HCT116 (cell line): Measurements from ENCODE around the gene ESRRA. TPM values are rescaled to one million over a fixed set of nuclear protein-coding genes. Genes with fewer than 3 reads are reported as not detected.

ENCODE experiments used
- ATAC-seq: fragments of 200-7000 bp; cut with Tn5 transposase; 2 replicates; pipeline ENCODE4 v1.9.1; 2020; ENCODE audit warnings: mild to moderate bottlenecking, moderate library complexity
- BruUV-seq: library from RNA; stranded (reverse); fragments of 400-500 nt; replicated peaks from 2 replicates; lab custom pipeline; 2021; lab: Mats Ljungman, UMichigan
- CTCF ChIA-PET: fragments of 300-600 bp; sonication (Branson Sonifier 250); formaldehyde crosslinking; loops from one replicate; lab custom pipeline; 2021; ENCODE audit warnings: antibody characterized with exemption; lab: Charles Lee
- POLR2A ChIA-PET: fragments of 300-600, 350-600 bp; sonication (Branson Sonifier 250); formaldehyde crosslinking; loops from one replicate; lab custom pipeline; 2021; ENCODE audit warnings: antibody characterized with exemption; lab: Charles Lee
- RAD21 ChIA-PET, 2 experiments: fragments of 300-600 bp; sonication (Branson Sonifier 250); formaldehyde crosslinking; loops; one replicate each; lab custom pipeline; 2023; ENCODE audit warnings: low total read pairs in 2 of 2; ENCODE audit not compliant: uncharacterized antibody in 2 of 2, unreplicated experiment in 2 of 2, low non-redundant PET in 1 of 2; lab: Charles Lee
- DNase-seq: peaks from one replicate; pipeline ENCODE4 v3.0.0-alpha.2; 2010; ENCODE audit warnings: low read depth, low spot score
- H2AFZ ChIP-seq: fragments of 200-600 bp; shearing (Covaris generic), sonication (generic); 2 replicates; pipeline ENCODE4 v1.6.1; 2017; ENCODE audit warnings: low read depth, mixed run types, mixed read lengths, antibody characterized with exemption, low read length; ENCODE audit not compliant: poor library complexity, severe bottlenecking
- H3K27ac ChIP-seq: 2 replicates; pipeline ENCODE4 v1.5.1; 2012; ENCODE audit warnings: low read depth, low read length
- H3K27me3 ChIP-seq: fragments of 200-600 bp; sonication (generic); 2 replicates; pipeline ENCODE4 v1.6.1; 2016; ENCODE audit warnings: mixed run types, low read length, mixed read lengths; ENCODE audit not compliant: insufficient read depth
- H3K36me3 ChIP-seq, 2 experiments: fragments of 200-500 bp in 1 of 2; fragments of 200-600 bp in 1 of 2; sonication (Bioruptor generic) in 1 of 2; sonication (generic) in 1 of 2; 2 replicates each; pipeline versions ENCODE4 v1.5.1 to v1.6.1; 2014 to 2016; ENCODE audit warnings: low read length in 2 of 2, inconsistent platforms in 1 of 2, mixed read lengths in 1 of 2, mixed run types in 1 of 2; ENCODE audit not compliant: insufficient read depth in 2 of 2, control insufficient read depth in 1 of 2
- H3K4me1 ChIP-seq, 2 experiments: fragments of 200-600 bp in 1 of 2; sonication (generic) in 1 of 2; 2 replicates each; pipeline versions ENCODE4 v1.5.1 to v1.6.1; 2012 to 2017; ENCODE audit warnings: low read length in 2 of 2, inconsistent platforms in 1 of 2, mild to moderate bottlenecking in 1 of 2, mixed read lengths in 1 of 2, mixed run types in 1 of 2, moderate library complexity in 1 of 2; ENCODE audit not compliant: insufficient read depth in 2 of 2, control insufficient read depth in 1 of 2
- H3K4me2 ChIP-seq: fragments of 200-600 bp; sonication (generic); 2 replicates; pipeline ENCODE4 v1.6.1; 2017; ENCODE audit warnings: mixed run types, low read length, mixed read lengths
- H3K4me3 ChIP-seq, 2 experiments: fragments of 200-600 bp in 1 of 2; sonication (generic) in 1 of 2; replicated peaks in 1 of 2; 2 replicates each; pipeline ENCODE4 v1.5.1; 2011 to 2016; ENCODE audit warnings: low read length in 2 of 2, control low read depth in 1 of 2, low read depth in 1 of 2, mild to moderate bottlenecking in 1 of 2, mixed read lengths in 1 of 2, mixed run types in 1 of 2
- H3K79me2 ChIP-seq: fragments of 200-600 bp; sonication (generic); 2 replicates; pipeline ENCODE4 v1.6.1; 2017; ENCODE audit warnings: mild to moderate bottlenecking, mixed run types, low read length, moderate library complexity, mixed read lengths; ENCODE audit not compliant: insufficient read depth
- H3K9ac ChIP-seq: fragments of 200-600 bp; sonication (generic); 2 replicates; pipeline ENCODE4 v1.6.1; 2016; ENCODE audit warnings: low read length, mixed read lengths
- H3K9me2 ChIP-seq: fragments of 200-600 bp; sonication (generic), shearing (Covaris generic); 2 replicates; pipeline ENCODE4 v1.6.1; 2017; ENCODE audit warnings: mixed run types, mild to moderate bottlenecking, moderate library complexity; ENCODE audit not compliant: insufficient read depth
- H3K9me3 ChIP-seq, 2 experiments: fragments of 200-500 bp in 1 of 2; fragments of 200-600 bp in 1 of 2; sonication (Bioruptor generic) in 1 of 2; sonication (generic) in 1 of 2; 2 replicates each; pipeline ENCODE4 v1.6.1; 2014 to 2017; ENCODE audit warnings: low read length in 2 of 2, mixed read lengths in 2 of 2, inconsistent platforms in 1 of 2, low read depth in 1 of 2, mild to moderate bottlenecking in 1 of 2, mixed run types in 1 of 2, moderate library complexity in 1 of 2; ENCODE audit not compliant: control insufficient read depth in 1 of 2, insufficient read depth in 1 of 2
- H4K20me1 ChIP-seq: fragments of 200-600 bp; sonication (generic), shearing (Covaris generic); 2 replicates; pipeline ENCODE4 v1.6.1; 2017; ENCODE audit warnings: mixed run types, mild to moderate bottlenecking, moderate library complexity; ENCODE audit not compliant: insufficient read depth
- POLR2AphosphoS5 ChIP-seq: IDR thresholded peaks from 2 replicates; pipeline ENCODE4 v1.6.1; 2011; ENCODE audit warnings: mild to moderate bottlenecking, low read depth, low read length, moderate library complexity
- RAD21 ChIP-seq: IDR thresholded peaks from 2 replicates; pipeline ENCODE4 v1.6.1; 2012; ENCODE audit warnings: low read depth, mild to moderate bottlenecking
- SIN3A ChIP-seq: IDR thresholded peaks from 2 replicates; pipeline ENCODE4 v1.6.1; 2012; ENCODE audit warnings: low read depth
- TCF7L2 ChIP-seq: IDR thresholded peaks from 2 replicates; pipeline ENCODE4 v1.7.0; 2011; ENCODE audit warnings: borderline replicate concordance, inconsistent platforms; ENCODE audit not compliant: insufficient read depth, insufficient read length; ENCODE audit errors: extremely low read depth
- YY1 ChIP-seq: IDR thresholded peaks from 2 replicates; pipeline ENCODE4 v1.6.1; 2011; ENCODE audit warnings: low read length, low read depth, moderate library complexity, mild to moderate bottlenecking; ENCODE audit not compliant: insufficient replicate concordance; ENCODE audit errors: extremely low read depth
- intact Hi-C: fragments of 100-400 bp; cut with micrococcal nuclease; formaldehyde crosslinking; loops from 2 replicates; pipeline ENCODE4 v1.10.0; 2022
- total RNA-seq: library from RNA; stranded (reverse); gene quantifications from one replicate; pipeline ENCODE4 v1.2.1, GENCODE V29; 2021; ENCODE audit not compliant: unreplicated experiment
- TF ChIP-seq, protein P1 (sequence below): IDR thresholded peaks from 2 replicates; pipeline ENCODE4 v1.6.1; 2011; ENCODE audit warnings: mild to moderate bottlenecking, low read length, moderate library complexity; ENCODE audit not compliant: insufficient replicate concordance; ENCODE audit errors: extremely low read depth

The ESRRA gene
- total RNA-seq, 1 experiment from 2014 or later = 62.7 TPM

DNA sequence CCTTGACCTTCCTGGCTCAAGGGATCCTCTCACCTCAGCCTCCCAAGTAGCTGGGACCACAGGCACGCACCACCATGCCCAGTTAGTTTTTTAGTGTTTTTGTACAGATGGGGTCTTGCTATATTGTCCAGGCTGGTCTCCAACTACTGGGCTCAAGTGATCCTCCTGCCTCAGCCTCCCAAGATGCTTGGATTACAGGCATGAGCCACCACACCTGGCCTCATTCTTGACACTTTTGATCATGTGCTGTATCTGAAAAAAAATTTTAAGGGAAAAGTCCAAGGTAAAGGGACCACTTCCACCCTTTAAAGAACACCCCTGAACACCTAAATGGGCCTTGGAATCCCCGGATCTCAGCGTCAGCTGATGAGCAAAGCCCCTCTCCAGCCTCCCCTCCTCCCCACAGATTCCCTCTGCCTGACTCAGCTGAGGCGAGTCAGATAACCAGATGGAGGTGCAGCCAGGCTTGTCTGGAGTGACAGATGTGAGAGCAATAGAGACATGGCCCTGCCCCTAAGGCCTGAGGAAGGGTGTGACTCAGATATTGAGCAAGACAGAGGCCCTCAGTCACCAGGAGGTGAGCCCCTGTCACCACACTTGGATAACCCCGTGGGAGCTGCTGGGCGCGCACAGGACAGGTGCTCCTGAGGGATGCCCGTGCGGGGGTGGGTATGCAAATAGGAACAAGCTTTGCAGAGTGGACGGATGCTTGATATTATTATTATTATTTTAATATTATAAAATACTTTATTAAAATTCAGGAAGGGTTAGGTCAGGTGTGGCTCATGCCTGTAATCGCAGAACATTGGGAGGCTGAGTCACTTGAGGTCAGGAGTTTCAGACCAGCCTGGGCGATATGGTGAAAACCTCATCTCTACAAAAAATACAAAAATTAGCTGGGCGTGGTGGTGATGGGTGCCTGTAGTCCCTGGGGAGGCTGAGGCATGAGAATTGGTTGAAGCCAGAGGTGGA is 29.7 kb downstream of the ESRRA start:
- no TSS peak for BruUV-seq

More for the DNA sequence above, 29.7 kb downstream of the ESRRA start:
- H3K36me3 ChIP-seq = no peaks in the 10 kb centered on the region
- H4K20me1 ChIP-seq = no peaks in the 10 kb centered on the region
- DNase-seq (peak; percentile 96), ATAC-seq (peak; percentile 88)
- ChIA-PET RAD21 (interaction anchor here (0.8 to 1.6 kb wide), 3 partner anchors 17 to 31 kb away, joined by 3 to 4 read pairs (median 3); partner anchors contain the start of gene PRDX5 (in 1 of the 2)), POLR2A (interaction anchor here (0.9 to 5.9 kb wide), 2 partner anchors 18 to 22 kb away, joined by 3 to 77 read pairs; partner anchors contain the start of genes PRDX5 and TRMT112)
- peak overlapping the region; percentile 67 for H3K4me2 ChIP-seq
- no peaks in the 10 kb centered on the region for H3K27me3 ChIP-seq
- intact Hi-C loops = no loop called here
- no peaks in the 10 kb centered on the region for H3K79me2 ChIP-seq
- peak overlapping the region; percentile 15 for H3K27ac ChIP-seq
- no peaks in the 10 kb centered on the region for H3K9me2 ChIP-seq
- H2AFZ ChIP-seq = no peak overlapping the region
- H3K4me1 ChIP-seq = peaks cover 29 to 46% of the 10 kb centered on the region in 2 experiments
- TF ChIP-seq, protein P1, sequence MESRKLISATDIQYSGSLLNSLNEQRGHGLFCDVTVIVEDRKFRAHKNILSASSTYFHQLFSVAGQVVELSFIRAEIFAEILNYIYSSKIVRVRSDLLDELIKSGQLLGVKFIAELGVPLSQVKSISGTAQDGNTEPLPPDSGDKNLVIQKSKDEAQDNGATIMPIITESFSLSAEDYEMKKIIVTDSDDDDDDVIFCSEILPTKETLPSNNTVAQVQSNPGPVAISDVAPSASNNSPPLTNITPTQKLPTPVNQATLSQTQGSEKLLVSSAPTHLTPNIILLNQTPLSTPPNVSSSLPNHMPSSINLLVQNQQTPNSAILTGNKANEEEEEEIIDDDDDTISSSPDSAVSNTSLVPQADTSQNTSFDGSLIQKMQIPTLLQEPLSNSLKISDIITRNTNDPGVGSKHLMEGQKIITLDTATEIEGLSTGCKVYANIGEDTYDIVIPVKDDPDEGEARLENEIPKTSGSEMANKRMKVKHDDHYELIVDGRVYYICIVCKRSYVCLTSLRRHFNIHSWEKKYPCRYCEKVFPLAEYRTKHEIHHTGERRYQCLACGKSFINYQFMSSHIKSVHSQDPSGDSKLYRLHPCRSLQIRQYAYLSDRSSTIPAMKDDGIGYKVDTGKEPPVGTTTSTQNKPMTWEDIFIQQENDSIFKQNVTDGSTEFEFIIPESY = peak; percentile 78
- TF ChIP-seq POLR2AphosphoS5 = peak; percentile 72; the same call in 1 of the 2 replicates
- no peak for TF ChIP-seq RAD21
- peak; percentile 61 for TF ChIP-seq TCF7L2
- no peak for TF ChIP-seq SIN3A
- peak; percentile 54 for TF ChIP-seq YY1
- TF ChIP-seq, all 23 proteins: peak for 4
- Histone ChIP-seq H3K9me3 (no peaks in the 10 kb centered on the region), H3K9ac (peak overlapping the region; percentile 14; the same call in 1 of the 2 replicates), H3K4me3 (no peak overlapping the region)
- CTCF ChIA-PET = interaction anchor here (0.9 to 2.2 kb wide), 4 partner anchors 12 to 31 kb away, joined by 5 to 20 read pairs (median 7); partner anchors contain the start of genes PRDX5 and TRMT112
